Ishikawa (cell line): ENCODE measurements around the gene POLR2B.

Experiments
- CEBPB ChIP-seq: IDR thresholded peaks from 2 replicates; pipeline ENCODE4 v1.6.1; 2012
- CREB1 ChIP-seq: IDR thresholded peaks from 2 replicates; pipeline ENCODE4 v1.6.1; 2012; ENCODE audit warnings: low read depth
- EP300 ChIP-seq: IDR thresholded peaks from 2 replicates; pipeline ENCODE4 v1.6.1; 2012; ENCODE audit warnings: borderline replicate concordance
- FOXM1 ChIP-seq: IDR thresholded peaks from 2 replicates; pipeline ENCODE4 v1.6.1; 2012; ENCODE audit warnings: low read depth, borderline replicate concordance
- NFIC ChIP-seq: IDR thresholded peaks from 2 replicates; pipeline ENCODE4 v1.6.1; 2012
- RAD21 ChIP-seq: IDR thresholded peaks from 2 replicates; pipeline ENCODE4 v1.6.1; 2012; ENCODE audit warnings: low read depth
- REST ChIP-seq: IDR thresholded peaks from 2 replicates; pipeline ENCODE4 v1.6.1; 2012; ENCODE audit warnings: low read depth, mild to moderate bottlenecking
- TAF1 ChIP-seq: IDR thresholded peaks from 2 replicates; pipeline ENCODE4 v1.6.1; 2012; ENCODE audit warnings: low read depth, mild to moderate bottlenecking
- TCF12 ChIP-seq: IDR thresholded peaks from 2 replicates; pipeline ENCODE4 v1.6.1; 2012; ENCODE audit warnings: low read depth
- TEAD4 ChIP-seq: IDR thresholded peaks from 2 replicates; pipeline ENCODE4 v1.6.1; 2012
- USF1 ChIP-seq: IDR thresholded peaks from 2 replicates; pipeline ENCODE4 v1.6.1; 2012
- YY1 ChIP-seq: IDR thresholded peaks from 2 replicates; pipeline ENCODE4 v1.6.1; 2012; ENCODE audit warnings: low read depth
- TF ChIP-seq, protein P1 (sequence below): IDR thresholded peaks from 2 replicates; pipeline ENCODE4 v1.6.1; 2012

- no peak for TF ChIP-seq RAD21
- no peak for TF ChIP-seq TAF1
- no peak for TF ChIP-seq CEBPB
- TF ChIP-seq, protein P1, sequence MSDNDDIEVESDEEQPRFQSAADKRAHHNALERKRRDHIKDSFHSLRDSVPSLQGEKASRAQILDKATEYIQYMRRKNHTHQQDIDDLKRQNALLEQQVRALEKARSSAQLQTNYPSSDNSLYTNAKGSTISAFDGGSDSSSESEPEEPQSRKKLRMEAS = no peak
- no peak for TF ChIP-seq REST
- no peak for TF ChIP-seq YY1
- TF ChIP-seq CREB1 = no peak
- TF ChIP-seq EP300 = no peak
- no peak for TF ChIP-seq NFIC
- TF ChIP-seq TCF12 = no peak
- no peak for TF ChIP-seq TEAD4
- TF ChIP-seq USF1 = no peak
- TF ChIP-seq FOXM1 = no peak
Observed at GRCh38 chr4:57043347-57044251, 64.9 kb downstream of the POLR2B start.
